GM19395 (cell line): ENCODE results near the gene PRSS3.
"Not testable (repeated sequence)": the region's sequence is repeated elsewhere in the genome, so short reads cannot be mapped to it uniquely, and the experiment has no call there.

Experiments used
- ATAC-seq: cut with Tn5 transposase; IDR thresholded peaks from one replicate; pipeline ENCODE4 v1.9.1; 2021; ENCODE audit warnings: mild to moderate bottlenecking, moderate library complexity; ENCODE audit not compliant: unreplicated experiment

Gene PRSS3

GRCh38 chr9:33795281-33795680 is at the start of gene PRSS3:
TSS of gene PRSS3 (plus strand) at chr9:33795561. CDS start at chr9:33795574, 13 bp downstream.
- no peak for ATAC-seq

- no peak for ATAC-seq
These were observed 46.6 kb upstream of the PRSS3 start for GRCh38 chr9:33748633-33749304.

- ATAC-seq: not testable (repeated sequence)
These were observed 46.1 kb upstream of the PRSS3 start for GRCh38 chr9:33749305-33749654.

- ATAC-seq: no peak
These were observed 45.0 kb upstream of the PRSS3 start for GRCh38 chr9:33750307-33750838.

DNA sequence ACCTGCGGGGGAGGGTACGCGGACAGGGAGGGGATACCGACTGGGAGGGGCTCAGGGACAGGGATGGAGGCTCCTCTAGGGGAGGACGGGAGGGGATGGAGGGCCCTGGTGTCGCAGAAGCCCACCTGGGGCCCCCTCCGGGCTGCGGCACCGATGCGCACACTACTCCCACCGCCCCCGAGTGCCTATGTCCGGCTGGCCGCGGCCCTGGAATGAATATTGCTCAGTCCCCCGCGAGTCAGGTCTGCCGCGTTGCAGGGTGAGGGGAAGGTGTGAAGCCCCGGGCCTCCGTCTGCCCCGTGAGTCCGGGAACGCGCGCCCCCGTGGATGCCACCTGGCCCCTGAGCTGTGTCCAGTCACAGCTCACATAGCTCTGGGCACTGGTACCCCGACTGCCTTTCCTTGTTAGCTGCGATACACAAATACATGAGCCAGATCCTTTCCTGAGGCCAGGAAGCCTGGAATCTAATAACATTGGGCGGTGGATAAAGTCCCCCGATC is 44.5 kb upstream of the PRSS3 start:
- ATAC-seq: no peak

GRCh38 chr9:33751536-33752129 is 43.7 kb upstream of the PRSS3 start:
- no peak for ATAC-seq

- no peak for ATAC-seq
These were observed 43.2 kb upstream of the PRSS3 start for GRCh38 chr9:33752130-33752637.

- ATAC-seq: not testable (repeated sequence)
These were observed 42.6 kb upstream of the PRSS3 start for GRCh38 chr9:33752789-33753188.

DNA sequence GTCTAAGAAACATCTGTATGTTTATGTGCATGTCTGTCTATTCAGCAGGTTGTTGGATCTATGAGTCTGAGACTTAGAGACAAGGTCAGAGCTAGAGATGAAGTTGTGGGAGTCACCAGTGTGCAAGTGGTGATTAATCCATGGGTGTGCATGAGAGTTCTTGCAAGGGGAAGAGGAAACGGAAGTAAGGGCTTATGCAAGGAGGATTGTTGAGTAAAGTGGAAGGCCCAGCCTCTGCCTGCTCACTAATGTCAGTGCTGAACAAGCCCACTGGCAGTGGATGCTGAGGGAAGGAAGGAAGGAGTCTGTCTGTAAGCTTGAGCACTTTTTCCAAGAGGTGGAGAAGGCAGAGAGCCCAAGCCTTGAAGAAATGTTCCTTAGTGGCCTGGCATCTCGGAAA is 35.7 kb upstream of the PRSS3 start:
- not testable (repeated sequence) for ATAC-seq

- ATAC-seq: no peak
These were observed 33.0 kb upstream of the PRSS3 start for GRCh38 chr9:33762343-33762742.

DNA sequence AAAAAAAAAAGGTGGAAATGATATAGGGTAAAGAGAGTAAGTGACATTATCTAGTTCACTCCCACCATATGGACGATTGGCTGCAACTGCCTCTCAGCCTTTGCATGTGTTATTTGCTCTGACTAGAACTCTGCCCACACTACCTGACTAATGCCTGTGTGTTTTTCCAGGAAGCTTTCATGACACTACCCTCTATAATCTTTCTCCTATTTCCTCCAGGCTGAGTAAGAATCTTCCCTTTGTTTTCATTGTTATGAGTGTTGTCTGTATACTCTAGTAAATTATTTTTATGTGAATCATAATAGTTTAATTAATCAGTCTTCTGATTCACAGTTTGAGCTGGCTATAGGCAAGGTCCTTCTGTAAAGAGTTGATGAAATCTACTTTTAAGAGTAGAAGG is 31.7 kb upstream of the PRSS3 start:
- ATAC-seq: not testable (repeated sequence)

- no peak for ATAC-seq
These were observed 29.9 kb upstream of the PRSS3 start for GRCh38 chr9:33765411-33765810.

- ATAC-seq: not testable (repeated sequence)
These were observed 25.0 kb upstream of the PRSS3 start for GRCh38 chr9:33770156-33770880.

- not testable (repeated sequence) for ATAC-seq
These were observed 22.2 kb upstream of the PRSS3 start for GRCh38 chr9:33773135-33773534.

DNA sequence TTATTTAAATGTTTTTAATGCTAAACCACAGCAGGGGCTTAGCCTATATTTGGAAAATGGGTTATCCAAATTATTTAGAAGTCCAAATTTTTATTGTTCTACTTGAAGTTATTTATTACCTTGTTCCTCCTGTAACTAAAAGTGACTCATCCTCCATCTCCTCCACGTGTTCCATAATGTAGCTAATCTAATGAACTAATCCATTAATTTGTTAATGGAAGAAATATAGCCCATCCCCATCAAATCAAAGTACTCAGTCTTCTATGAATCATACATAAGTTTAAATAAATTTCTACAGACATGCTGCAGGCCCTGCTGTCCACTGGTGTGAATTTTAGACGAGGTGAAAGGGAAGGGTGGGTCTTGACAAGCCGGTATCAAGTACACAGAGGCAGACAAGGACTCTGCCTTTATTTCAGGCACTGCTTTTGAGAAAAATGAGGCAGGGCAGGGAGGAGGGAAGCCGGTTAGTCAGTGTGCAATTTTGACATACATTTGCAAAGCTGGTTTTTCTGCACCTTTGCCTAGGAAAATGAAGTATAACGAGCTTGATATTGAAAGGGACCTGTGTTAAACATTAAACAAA is 21.2 kb upstream of the PRSS3 start:
- not testable (repeated sequence) for ATAC-seq

- ATAC-seq: no peak
These were observed 18.8 kb upstream of the PRSS3 start for GRCh38 chr9:33776578-33776977.

DNA sequence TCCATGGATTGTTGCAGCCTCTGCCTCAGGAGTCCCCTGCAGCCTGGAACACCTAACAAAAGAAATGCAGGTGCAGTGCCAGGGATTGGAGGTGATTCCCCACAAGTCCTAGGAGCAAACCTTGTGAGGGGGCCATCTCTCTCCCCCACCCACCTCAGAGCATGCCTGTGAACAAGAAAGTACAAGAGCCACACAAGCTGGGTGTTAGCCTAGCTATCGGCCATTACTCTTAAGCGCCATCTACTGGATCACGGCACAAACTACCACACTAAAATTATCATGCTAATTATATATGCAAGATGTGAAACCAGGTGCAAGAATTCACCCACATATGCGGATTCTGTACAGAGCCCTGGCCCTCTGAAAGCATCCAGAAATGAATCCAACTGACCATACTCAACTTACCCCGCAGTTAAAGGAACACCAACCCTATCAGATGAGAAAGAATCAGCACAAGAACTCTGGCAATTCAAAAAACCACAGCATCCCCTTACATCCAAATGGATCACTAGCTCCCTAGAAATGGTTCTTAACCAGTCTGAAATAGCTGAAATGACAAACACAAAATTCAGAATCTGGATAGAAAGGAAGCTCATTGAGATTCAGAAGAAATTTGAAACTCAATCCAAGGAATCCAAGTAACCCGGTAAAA is 16.5 kb upstream of the PRSS3 start:
- ATAC-seq: peak; percentile 90

DNA sequence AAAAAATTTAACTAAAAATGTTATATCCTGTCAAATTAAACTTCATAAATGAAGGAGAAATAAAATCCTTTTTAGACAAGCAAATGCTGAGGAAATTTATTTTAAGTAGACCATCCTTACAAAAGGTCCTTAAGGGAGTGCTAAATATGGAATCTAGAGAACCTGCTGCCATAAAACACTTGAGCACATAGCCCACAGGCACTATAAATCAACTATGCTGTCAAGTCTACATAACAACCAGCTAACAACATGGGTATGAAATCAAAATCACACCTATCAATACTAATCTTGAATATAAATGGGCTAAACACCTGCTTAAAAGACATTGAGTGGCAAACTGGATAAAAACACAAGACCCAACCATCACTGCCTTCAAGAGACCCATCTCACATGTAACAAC is 15.1 kb upstream of the PRSS3 start:
- no peak for ATAC-seq

- ATAC-seq: no peak
These were observed 13.6 kb upstream of the PRSS3 start for GRCh38 chr9:33781736-33782135.

- ATAC-seq: no peak
These were observed 12.8 kb upstream of the PRSS3 start for GRCh38 chr9:33782395-33783152.
